ENCODE data around the gene FBXW9. TPM values are rescaled to one million over a fixed set of nuclear protein-coding genes. Genes with fewer than 3 reads are reported as not detected.
"Not testable (repeated sequence)": the region's sequence is repeated elsewhere in the genome, so short reads cannot be mapped to it uniquely, and the experiment has no call there.

FBXW9 gene
- total RNA-seq, 1 experiment from 2014 or later: 12.4 TPM

DNA sequence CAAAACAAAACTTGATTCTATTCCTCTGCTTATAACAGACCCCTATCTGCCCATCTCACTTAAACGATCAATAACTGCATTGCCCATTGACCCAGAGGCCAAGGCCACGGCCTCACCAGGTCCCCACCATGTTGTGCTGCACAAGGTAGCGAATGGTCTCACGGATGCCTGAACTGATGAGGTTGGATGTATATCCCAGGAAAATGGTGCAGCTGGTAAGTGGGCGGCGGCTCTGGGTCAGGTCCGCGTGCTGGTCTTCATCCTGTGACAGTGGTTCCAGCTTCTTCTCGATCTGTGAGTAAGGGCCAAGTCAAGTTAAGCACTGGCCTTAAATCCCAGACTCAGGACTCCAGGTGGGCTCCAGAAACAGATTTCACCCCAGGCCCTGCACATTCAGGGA, 16.4 kb downstream of the FBXW9 start:
- ChIA-PET CTCF (no interaction called here), POLR2A (no interaction called here)
- in situ Hi-C loops (cut with HindIII; ENCODE audit: low pct_unique_long_range_greater_than_20kb, low sequenced_read_pairs): no loop called here

DNA sequence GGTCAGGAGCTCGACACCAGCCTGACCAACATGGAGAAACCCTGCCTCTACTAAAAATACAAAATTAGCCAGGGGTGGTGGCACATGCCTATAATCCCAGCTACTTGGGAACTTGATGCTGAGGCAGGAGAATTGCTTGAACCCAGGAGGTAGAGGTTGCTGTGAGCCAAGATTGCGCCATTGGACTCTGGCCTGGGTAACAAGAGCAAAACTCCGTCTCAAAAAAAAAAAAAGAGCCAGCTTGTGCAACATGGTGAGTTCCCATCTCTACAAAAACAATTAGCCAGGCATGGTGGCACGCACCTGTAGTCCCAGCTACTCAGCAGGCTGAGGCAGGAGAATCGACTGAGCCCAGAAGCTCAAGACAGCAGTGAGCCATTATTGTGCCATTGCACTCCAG, 18.4 kb downstream of the FBXW9 start:
- ATAC-seq; H3K27me3 ChIP-seq (ENCODE audit: control insufficient read depth, insufficient read depth, low read length); BruUV-seq (replicated peaks); H3K4me3 ChIP-seq (ENCODE audit: low read depth in 2 of 2, low read length in 2 of 2); H3K27ac ChIP-seq (ENCODE audit: low read length); DNase-seq (ENCODE audit: low read depth, low spot score); H3K4me1 ChIP-seq (ENCODE audit: control insufficient read depth, insufficient read depth, low read length); in situ Hi-C loops (cut with HindIII; ENCODE audit: low pct_unique_long_range_greater_than_20kb, low sequenced_read_pairs); POLR2A ChIA-PET; H3K36me3 ChIP-seq (ENCODE audit: control insufficient read depth, insufficient read depth, low read length); H3K9me3 ChIP-seq (ENCODE audit: control insufficient read depth, insufficient read depth, low read depth, low read length): not testable (repeated sequence)
- CTCF ChIA-PET: interaction anchor here (0.6 kb wide), 2 partner anchors 36 to 44 kb away, joined by 3 to 4 read pairs; no protein-coding TSS in a partner anchor
- intact Hi-C loops (cut with micrococcal nuclease; ENCODE audit: unreplicated experiment): loop anchor here (10.0 kb wide), 1 partner anchor 113 kb away; no protein-coding TSS in a partner anchor

More for the DNA sequence above, 16.4 kb downstream of the FBXW9 start:
- ATAC-seq: no peak
- H3K27me3 ChIP-seq (ENCODE audit: control insufficient read depth, insufficient read depth, low read length): no peaks in the 10 kb centered on the region
- H3K36me3 ChIP-seq (ENCODE audit: control insufficient read depth, insufficient read depth, low read length): peaks cover 4% of the 10 kb centered on the region; the same call in 1 of the 2 replicates
- H3K9me3 ChIP-seq (ENCODE audit: control insufficient read depth, insufficient read depth, low read depth, low read length): no peaks in the 10 kb centered on the region
- no TSS peak for BruUV-seq (replicated peaks)
- intact Hi-C loops (cut with micrococcal nuclease; ENCODE audit: unreplicated experiment): no loop called here
- 0 out of 4 replicates have a peak overlapping the region, but pooled peaks of 1 of the 2 experiments have one; percentile 1 for H3K4me3 ChIP-seq (ENCODE audit: low read depth in 2 of 2, low read length in 2 of 2)
- DNase-seq (ENCODE audit: low read depth, low spot score): no peak
- no peak overlapping the region for H3K27ac ChIP-seq (ENCODE audit: low read length)
- H3K4me1 ChIP-seq (ENCODE audit: control insufficient read depth, insufficient read depth, low read length): no peaks in the 10 kb centered on the region
- TF ChIP-seq TCF7L2 (IDR thresholded peaks at IDR 0.05; ENCODE audit: low read depth, low read length) (no peak), POLR2AphosphoS5 (IDR thresholded peaks at IDR 0.05; ENCODE audit: low read depth, low read length) (no peak), SIN3A (IDR thresholded peaks at IDR 0.05; ENCODE audit: borderline replicate concordance, insufficient read depth, low read depth, low read length) (no peak)
- TF ChIP-seq, protein P1, sequence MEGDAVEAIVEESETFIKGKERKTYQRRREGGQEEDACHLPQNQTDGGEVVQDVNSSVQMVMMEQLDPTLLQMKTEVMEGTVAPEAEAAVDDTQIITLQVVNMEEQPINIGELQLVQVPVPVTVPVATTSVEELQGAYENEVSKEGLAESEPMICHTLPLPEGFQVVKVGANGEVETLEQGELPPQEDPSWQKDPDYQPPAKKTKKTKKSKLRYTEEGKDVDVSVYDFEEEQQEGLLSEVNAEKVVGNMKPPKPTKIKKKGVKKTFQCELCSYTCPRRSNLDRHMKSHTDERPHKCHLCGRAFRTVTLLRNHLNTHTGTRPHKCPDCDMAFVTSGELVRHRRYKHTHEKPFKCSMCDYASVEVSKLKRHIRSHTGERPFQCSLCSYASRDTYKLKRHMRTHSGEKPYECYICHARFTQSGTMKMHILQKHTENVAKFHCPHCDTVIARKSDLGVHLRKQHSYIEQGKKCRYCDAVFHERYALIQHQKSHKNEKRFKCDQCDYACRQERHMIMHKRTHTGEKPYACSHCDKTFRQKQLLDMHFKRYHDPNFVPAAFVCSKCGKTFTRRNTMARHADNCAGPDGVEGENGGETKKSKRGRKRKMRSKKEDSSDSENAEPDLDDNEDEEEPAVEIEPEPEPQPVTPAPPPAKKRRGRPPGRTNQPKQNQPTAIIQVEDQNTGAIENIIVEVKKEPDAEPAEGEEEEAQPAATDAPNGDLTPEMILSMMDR (IDR thresholded peaks at IDR 0.05): no peak
- TF ChIP-seq, protein P2, sequence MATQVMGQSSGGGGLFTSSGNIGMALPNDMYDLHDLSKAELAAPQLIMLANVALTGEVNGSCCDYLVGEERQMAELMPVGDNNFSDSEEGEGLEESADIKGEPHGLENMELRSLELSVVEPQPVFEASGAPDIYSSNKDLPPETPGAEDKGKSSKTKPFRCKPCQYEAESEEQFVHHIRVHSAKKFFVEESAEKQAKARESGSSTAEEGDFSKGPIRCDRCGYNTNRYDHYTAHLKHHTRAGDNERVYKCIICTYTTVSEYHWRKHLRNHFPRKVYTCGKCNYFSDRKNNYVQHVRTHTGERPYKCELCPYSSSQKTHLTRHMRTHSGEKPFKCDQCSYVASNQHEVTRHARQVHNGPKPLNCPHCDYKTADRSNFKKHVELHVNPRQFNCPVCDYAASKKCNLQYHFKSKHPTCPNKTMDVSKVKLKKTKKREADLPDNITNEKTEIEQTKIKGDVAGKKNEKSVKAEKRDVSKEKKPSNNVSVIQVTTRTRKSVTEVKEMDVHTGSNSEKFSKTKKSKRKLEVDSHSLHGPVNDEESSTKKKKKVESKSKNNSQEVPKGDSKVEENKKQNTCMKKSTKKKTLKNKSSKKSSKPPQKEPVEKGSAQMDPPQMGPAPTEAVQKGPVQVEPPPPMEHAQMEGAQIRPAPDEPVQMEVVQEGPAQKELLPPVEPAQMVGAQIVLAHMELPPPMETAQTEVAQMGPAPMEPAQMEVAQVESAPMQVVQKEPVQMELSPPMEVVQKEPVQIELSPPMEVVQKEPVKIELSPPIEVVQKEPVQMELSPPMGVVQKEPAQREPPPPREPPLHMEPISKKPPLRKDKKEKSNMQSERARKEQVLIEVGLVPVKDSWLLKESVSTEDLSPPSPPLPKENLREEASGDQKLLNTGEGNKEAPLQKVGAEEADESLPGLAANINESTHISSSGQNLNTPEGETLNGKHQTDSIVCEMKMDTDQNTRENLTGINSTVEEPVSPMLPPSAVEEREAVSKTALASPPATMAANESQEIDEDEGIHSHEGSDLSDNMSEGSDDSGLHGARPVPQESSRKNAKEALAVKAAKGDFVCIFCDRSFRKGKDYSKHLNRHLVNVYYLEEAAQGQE (IDR thresholded peaks at IDR 0.05; ENCODE audit: insufficient read depth in 1 of 2, low read depth in 2 of 2, low read length in 1 of 2): no peak

DNA sequence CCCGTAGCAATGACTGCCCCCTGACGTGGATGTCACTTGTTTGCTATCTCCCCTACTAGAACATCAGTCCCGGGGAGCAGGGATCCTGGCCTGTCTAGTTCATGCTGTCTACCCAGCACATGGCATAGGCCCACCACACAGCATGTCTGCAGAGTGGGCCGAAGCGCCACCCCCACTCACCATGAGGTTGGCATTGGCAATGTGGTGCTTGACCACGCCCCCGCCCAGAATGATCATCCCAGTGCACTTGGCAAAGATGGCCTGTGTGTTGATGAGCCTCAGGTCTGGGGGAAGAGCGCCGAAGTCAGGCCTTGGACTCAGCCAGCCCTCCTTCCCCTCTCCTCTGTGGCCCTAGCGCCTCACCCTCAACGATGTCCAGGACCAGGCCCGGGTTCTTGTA, 19.5 kb downstream of the FBXW9 start:
- in situ Hi-C loops (cut with HindIII; ENCODE audit: low pct_unique_long_range_greater_than_20kb, low sequenced_read_pairs): no loop called here
- CTCF ChIA-PET: interaction anchor here (0.6 kb wide), 1 partner anchor 1837 kb away, joined by 3 read pairs; no protein-coding TSS in a partner anchor
- no peaks in the 10 kb centered on the region for H3K27me3 ChIP-seq (ENCODE audit: control insufficient read depth, insufficient read depth, low read length)
- ATAC-seq: no peak
- H3K36me3 ChIP-seq (ENCODE audit: control insufficient read depth, insufficient read depth, low read length): peaks cover 4% of the 10 kb centered on the region; the same call in 1 of the 2 replicates
- intact Hi-C loops (cut with micrococcal nuclease; ENCODE audit: unreplicated experiment): loop anchor here (10.0 kb wide), 1 partner anchor 112 kb away; no protein-coding TSS in a partner anchor
- H3K27ac ChIP-seq (ENCODE audit: low read length): no peak overlapping the region
- POLR2A ChIA-PET: interaction anchor here (0.5 kb wide), 1 partner anchor 105 kb away, joined by 3 read pairs; no protein-coding TSS in a partner anchor
- no peak for TF ChIP-seq POLR2AphosphoS5 (IDR thresholded peaks at IDR 0.05; ENCODE audit: low read depth, low read length)
- no TSS peak for BruUV-seq (replicated peaks)
- H3K4me3 ChIP-seq (ENCODE audit: low read depth in 2 of 2, low read length in 2 of 2): no peak overlapping the region
- H3K4me1 ChIP-seq (ENCODE audit: control insufficient read depth, insufficient read depth, low read length): no peaks in the 10 kb centered on the region
- no peaks in the 10 kb centered on the region for H3K9me3 ChIP-seq (ENCODE audit: control insufficient read depth, insufficient read depth, low read depth, low read length)
- DNase-seq (ENCODE audit: low read depth, low spot score): no peak

All from Panc1 (cell line).